GM21528 (cell line): ENCODE data around the gene DNAAF6.
A peak's percentile ranks its signal among the peaks of the same experiment; 100 is the strongest.
"Not testable (repeated sequence)": the region's sequence is repeated elsewhere in the genome, so short reads cannot be mapped to it uniquely, and the experiment has no call there.

ENCODE experiments used
- ATAC-seq: cut with Tn5 transposase; IDR thresholded peaks from one replicate; pipeline ENCODE4 v1.9.1; 2021; ENCODE audit warnings: mild to moderate bottlenecking, moderate library complexity; ENCODE audit not compliant: unreplicated experiment, low FRiP score

DNAAF6 gene

DNA sequence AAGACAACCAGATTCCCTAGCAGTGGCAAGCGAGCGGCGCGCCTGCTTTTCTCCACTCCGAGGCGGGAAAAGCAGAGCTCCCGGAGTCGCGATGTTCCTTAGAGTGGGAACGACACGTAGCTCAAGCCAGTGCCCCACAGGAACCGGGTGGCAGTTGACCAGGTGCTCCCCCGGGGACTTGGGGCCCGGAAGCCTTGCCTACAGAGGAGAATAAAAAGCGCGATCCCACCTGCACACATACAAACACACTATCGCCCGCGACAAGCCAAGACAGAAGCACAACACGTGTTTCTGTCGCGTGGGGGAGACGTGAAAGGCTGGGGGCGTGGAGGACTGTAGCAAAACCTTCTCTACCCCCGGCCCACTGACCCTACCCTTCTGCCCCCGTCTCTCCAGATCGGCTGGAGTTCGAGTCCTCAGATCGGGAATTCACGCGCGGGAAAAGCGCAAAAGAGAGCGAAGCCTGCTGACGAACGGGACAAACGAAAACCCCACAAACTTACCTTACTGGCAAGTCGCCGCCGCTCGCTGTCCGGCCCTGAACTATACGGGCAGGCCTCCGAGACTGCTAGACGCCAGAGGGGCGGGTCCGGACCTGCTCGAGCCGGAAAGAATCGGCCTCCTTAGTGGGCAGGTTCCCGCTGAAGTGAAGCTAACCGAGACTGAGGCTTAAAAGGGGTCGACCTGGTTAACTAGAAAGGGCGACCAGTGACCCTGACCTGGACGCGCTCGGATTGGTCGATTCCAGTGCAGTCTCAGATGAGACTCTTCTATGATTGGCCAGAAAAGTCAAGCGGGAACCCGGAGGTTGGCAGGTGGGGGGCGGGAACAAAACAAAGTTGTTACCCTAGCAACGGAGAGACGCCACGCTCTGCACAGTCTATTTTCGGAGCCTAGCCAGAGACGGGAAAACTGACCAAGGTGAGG, at the start of gene DNAAF6, which contains the start of gene NUP62CL:
TSS of gene DNAAF6 (plus strand) at position 842 of the 927 bp plus-strand sequence. CDS start 6,265 bp downstream, outside the sequence.
TSS of gene NUP62CL (minus strand) at position 664 of the 927 bp plus-strand sequence. CDS start 31,287 bp downstream, outside the sequence.
- peak; percentile 99 for ATAC-seq

DNA sequence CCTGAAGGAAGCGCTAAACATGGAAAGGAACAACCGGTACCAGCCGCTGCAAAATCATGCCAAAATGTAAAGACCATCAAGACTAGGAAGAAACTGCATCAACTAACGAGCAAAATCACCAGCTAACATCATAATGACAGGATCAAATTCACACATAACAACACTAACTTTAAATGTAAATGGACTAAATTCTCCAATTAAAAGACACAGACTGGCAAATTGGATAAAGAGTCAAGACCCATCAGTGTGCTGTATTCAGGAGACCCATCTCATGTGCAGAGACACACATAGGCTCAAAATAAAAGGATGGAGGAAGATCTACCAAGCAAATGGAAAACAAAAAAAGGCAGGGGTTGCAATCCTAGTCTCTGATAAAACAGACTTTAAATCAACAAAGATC, 48.8 kb upstream of the DNAAF6 start:
- not testable (repeated sequence) for ATAC-seq

DNA sequence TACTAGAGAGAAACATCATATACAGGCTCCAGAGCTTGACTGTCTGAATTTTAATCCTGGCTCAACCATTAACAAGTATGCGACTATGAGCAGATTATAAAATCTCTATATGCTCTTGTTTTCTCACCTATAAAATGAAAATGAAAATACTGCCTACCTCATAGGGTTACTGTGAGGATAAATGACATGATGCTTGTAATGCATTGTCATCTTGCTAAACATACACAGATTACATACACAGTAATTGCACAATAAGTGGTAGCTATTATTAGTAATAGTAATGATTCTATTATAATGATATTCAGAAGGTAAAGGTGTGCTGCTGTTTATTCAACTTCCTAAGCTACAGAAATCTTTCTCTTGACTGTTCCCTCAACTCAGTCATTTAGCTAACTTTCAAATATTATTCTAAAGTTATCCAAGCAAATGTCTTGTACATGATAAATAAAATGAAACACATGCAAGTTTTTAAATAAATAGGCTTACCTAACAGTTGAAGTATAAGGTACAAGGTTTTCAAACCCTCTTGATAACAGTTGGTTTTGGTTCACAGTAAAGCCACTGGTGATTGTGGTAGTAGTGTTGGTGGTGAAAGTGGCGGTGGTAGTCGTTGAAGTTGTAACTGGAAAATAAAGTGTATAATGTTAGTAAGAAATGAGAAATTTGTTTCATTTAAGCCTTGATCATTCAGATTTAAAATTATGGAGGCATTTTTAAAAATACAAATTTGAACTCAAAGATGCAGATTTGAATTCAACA, 39.1 kb upstream of the DNAAF6 start:
- ATAC-seq: no peak

DNA sequence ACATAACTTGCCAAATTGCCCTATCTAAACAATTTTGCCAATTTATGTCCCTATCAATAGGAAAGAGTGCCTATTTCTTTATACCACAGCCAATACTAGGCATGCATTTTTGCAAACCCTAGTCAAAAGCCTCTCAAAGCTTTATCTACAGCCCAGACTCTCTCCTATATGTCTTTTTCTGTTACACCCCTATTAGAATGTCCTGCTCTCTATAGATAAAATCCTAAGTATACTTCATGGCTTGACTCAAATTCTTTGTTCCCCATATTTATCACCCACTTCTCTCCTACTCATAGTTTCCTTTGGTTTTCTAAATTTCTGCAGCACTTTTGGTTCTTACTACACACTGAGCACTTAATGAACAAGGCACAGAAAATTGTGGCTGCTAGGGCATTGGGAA, 38.2 kb upstream of the DNAAF6 start:
- no peak for ATAC-seq

DNA sequence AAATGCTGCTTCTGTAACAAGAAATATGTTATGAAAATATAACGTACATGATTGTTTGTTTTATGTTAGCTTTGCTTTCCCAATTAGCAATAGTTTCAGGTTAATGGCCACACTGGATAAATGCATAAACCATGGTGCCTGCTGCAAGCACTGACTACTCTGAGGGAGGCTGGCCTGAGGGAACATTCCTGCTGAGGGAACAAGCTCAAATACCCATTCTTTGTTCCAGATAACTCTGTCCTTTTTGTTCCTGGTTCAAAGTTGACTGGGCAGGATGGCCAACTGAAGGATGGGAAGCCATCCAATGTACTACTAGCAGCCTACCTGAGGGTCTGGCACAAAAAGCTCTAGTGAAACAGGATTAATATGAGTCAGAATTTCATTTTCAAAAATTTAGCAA, 37.7 kb upstream of the DNAAF6 start:
- no peak for ATAC-seq

DNA sequence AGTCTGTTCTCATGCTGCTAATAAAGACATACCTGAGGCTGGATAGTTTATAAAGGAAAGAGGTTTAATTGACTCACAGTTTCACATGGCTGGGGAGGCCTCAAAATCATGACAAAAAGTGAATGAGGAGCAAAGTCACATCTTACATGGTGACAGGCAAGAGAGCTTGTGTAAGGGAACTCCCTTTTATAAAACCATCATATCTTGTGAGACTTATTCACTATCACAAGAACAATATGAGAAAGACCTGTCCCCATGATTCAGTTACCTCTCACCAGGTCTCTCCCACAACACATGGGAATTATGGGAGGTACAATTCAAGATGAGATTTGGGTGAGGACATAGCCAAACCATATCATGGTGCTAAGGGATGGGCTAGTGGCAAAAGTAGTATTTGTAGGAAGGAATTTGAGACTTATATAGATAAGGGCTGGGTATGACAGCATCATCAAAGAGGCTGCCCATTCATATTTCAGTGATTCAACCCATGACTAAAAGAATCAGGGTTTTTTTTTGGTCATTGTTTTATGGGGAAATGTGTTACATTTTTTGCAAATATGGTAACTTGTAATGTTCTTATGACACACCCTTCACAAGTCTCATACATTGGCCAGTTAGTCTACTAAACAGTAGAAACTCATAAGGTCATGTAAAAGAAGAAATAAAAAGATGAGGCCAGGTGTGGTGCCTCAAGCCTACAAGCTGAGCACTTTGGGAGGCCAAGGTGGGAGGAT, 34.9 kb upstream of the DNAAF6 start:
- ATAC-seq: no peak

DNA sequence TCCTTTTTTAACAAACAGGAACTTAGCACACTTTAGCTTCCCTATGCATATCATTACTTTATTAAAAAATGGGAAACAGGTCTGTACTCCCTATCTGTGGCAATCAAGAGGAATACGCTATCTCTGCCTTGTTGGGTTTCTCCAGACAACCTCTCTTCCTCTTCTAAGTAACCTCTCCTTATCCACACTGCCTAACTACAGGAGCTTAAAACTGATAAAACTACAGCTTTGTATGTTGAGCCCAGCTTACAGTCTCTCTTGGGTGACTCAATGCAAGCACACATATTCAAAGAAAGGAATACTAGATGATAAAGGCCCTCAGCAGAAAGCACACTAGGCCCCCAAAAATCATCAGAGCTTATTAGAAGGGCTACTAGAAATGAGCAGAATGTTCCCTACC, 9.1 kb upstream of the DNAAF6 start:
- ATAC-seq: no peak

DNA sequence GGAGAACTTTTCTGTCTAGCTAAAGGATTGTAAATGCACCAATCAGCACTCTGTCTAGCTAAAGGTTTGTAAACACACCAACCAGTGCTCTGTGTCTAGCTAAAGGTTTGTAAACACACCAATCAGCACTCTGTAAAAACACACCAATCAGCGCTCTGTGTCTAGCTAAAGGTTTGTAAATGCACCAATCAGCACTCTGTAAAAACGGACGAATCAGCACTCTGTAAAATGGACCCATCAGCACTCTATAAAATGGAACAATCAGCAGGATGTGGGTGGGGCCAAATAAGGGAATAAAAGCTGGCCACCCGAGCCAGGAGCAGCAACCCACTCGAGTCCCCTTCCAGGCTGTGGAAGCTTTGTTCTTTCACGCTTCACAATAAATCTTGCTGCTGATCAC, 8.3 kb upstream of the DNAAF6 start:
- ATAC-seq: not testable (repeated sequence)

DNA sequence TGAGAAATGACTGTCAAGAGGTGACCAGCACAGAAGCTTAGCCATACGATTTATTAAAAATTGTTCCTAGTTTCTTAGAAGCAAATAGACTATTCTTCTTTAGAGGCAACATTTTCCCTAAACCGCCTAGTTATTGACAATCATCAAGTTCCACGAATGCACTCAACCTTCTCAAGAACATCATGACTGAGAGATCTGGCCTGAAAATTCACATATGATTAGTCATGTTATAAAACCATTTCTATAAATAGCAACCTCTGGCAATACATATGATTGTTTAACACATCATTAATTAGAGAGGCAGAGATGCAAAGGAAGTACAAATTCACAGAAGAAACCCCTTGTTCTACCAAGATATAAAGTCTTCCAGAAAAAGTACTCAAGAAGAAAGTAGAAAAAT, 6.9 kb upstream of the DNAAF6 start:
- no peak for ATAC-seq

DNA sequence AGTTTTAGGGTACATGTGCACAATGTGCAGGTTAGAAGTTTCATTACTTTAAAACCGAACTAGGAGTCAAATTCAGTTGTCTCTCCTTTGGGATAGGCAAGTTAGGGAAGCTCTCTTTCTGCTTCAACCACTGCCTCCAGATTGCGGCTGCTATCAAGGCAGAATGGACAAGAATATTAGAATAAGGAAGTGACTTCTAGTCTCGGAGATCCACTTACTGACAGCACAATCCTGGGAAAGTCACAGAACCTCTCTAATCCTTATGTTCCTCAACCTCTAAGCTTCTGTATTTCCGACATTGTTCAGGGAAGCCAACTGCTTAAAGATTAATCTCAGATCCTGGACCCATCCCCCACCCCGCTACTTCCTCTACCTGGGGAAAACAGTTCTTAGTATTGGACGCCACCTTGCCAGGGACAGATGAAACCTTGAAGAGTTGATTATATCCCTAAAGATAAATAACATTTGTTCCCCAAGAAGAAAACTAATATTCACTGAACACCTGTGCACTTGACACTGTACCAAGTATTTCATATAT, 2.3 kb upstream of the DNAAF6 start:
- ATAC-seq: no peak

DNA sequence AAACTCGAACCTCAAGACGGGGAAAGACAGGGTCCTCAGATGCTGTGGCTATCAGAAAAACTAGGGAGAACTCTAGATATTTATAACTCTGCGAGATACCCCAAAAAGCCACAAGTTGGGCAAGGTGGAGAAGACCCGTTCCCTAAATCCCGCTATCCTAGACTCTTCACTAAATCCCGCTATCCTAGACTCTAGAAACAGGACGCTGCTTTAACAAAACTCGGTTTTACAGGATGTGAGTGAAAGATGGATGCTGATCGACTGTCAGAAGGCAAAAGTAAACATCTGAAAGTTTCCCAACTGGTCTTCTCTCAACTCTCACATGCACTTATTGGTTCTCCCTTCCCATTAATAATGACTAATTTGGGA, 270 bp downstream of the DNAAF6 start:
- no peak for ATAC-seq

DNA sequence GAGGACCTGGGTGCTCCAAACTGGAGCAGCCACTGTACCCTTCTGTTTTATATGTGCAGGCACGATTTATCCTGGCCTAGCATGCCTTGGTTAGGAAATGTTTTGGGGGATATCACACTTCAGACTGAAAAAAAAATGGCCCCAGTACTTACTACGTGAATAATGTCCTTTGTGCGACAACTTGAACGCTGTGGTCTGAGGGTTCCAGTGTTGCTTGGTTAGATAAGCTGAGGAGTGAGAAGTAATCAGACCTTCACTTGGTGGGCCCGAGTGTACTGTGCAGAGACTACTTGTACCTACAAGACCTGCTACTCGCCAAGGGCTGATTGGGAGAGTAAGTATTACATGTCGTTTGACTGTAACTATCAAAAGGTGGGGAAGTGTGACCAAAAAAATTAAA, 678 bp downstream of the DNAAF6 start:
- no peak for ATAC-seq

DNA sequence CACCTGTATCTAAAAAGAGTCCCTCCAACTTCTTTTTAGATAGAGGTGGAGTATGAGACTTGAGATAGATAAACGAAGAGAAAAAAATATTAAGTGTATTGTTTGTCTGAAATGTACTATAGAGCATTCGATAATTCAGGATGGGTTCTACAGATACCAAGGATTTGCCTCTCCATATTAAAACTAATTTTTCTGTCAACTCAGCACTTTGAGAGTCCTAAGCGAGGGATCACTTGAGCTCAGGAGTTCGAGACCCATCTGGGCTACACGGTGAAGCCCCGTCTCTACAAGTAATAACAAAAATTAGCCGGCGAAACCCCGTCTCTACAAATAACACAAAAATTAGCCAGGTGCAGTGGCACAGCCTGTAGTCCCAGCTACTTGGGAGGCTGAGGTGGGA, 1.5 kb downstream of the DNAAF6 start:
- ATAC-seq: no peak

DNA sequence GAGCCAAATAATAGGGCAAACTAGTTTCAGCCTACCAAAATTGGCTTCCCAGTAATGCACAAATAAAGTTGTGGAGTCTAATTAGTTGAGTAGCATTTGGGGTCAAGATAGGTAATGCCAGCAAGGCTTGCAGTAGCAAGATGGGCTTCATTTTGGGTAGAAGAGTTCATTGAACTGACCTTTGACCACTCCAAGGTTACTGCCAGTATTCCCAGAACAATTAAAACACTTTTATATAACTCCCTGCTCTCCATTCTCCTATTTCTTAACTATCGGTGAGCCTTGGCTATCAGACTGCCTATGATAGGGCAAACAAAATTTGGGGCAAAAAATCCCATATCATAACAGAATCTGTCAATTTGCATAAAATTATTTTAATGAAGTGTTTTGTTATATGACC, 7.1 kb downstream of the DNAAF6 start:
- ATAC-seq: no peak

DNA sequence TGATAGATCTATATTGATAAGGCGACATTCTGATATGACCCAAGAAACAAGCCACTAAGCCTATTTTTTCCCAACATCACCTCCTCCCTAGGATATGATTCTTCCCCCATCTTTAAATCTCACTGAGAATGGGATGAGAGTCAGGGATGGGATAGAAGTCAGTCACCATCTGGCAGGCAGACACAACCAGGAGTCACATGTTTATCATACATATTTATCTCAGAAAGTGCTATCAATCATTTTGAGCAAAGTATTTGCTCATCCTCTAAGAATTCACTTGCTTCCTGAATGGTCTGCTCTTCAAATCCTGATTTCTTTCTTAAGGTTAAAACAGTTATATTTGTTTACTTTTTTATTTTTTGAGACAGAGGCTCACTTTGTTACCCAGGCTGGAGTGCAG, 20.3 kb downstream of the DNAAF6 start:
- no peak for ATAC-seq

DNA sequence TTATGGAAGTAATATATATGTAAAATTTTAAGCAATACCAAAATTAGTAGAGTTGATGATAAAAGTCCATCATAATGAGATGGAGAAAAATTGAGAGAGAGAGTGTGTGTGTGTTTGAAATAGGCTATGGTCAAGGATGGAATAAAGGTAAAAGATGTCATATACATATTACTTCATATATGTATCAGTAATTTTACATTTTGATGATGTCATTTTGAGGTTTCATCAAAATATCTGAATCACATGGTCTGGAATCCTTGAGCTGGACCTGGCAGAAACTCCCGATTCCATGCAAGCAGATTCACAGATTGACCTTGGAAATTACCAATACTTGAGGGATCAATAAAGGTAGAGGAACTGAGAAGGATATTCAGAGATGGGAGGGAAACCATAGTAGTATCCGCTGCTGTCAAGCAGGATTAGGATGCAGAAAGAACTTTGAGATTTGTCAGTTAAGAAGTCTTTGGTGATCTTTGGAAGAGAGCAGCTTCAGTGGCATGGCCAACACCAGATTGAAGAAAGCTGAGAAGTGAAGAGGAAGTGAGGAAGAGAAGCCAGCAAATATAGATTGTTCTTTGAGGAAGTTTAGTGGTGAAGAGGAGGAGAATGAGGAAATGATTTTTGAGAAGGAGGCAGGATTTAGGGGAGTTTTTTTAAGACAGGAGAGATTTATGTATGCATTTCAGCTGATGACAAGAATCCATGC, 21.5 kb downstream of the DNAAF6 start:
- no peak for ATAC-seq

DNA sequence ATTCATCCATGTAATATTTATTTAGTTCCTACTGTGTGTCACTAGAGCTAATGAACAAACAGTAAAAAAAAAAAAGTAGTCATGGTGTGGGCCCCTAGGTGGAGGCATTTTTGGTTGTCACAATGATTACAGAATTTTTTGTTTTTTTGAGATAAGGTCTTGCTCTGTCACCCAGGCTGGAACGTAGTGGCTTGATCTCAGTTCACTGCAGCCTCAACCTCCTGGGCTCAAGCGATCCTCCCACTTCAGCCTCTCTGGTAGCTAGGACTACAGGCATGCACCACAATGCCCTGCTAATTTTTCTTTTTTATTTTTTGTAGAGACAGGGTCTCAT, 22.0 kb downstream of the DNAAF6 start:
- ATAC-seq: no peak

DNA sequence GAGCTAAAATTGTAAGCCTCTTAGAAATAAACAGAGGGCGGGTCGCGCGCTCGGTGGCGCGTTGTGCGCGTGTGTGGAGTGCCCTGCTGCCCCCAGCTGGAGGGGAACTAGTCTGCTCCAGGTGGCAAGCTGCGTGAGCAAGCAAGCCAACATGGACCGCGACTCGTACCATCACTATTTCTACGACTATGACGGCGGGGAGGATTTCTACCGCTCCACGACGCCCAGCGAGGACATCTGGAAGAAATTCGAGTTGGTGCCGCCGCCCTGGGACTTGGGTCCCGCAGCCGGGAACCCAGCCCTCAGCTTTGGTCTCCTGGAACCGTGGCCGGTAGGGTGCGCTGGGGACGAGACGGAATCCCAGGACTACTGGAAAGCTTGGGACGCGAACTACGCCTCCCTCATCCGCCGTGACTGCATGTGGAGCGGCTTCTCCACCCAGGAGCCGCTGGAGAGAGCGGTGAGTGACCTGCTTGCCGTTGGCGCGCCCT, 66.1 kb downstream of the DNAAF6 start:
- ATAC-seq: no peak

DNA sequence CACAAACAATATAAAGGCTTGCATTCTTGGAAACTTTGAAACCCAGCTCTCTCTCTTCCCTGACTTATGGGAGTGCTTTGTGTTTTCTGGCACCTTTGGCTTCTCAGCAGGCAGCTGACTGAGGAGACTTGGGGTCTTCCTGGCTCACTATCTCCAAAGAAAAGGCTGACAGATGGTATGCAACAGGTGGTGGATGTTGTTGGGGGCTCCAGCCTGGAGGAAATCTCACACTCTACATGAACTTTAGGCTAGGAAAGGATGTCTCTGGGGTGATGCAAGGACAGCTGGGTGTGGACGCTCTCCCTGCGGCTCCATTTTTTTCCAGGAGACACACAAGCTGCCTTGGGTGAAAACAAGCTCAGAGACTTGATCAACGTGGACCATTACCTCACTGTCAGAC, 67.4 kb downstream of the DNAAF6 start:
- ATAC-seq: no peak

DNA sequence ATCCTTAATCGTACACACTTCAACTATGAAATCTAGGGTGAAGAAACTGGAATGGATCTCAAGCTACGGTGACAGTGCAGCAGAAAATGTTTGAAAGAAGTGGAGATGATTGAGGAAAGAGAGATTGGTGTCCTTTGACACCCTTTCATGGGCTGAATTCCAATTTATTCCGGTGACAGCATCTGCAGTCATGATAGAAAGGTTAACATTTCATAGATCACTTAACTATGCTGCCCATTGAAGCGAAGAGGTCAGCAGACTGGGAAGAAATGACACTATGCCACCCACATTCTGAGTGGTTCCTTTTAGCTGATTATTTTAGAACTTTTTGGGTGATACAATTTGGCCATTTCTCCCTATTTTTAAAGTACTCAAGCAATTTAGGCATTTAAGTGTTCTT, 82.3 kb downstream of the DNAAF6 start:
- no peak for ATAC-seq
